Trophoblast cell (in vitro differentiated cells and primary cell): ENCODE results near the gene ZSCAN29.

ENCODE experiments used
- DNase-seq, 2 donors: peaks; one replicate each; pipeline ENCODE4 v3.0.0-alpha.2; 2016
- H2AFZ ChIP-seq: 2 replicates; pipeline ENCODE4 v1.6.1; 2013; ENCODE audit warnings: low read length, moderate library complexity, mild to moderate bottlenecking; ENCODE audit not compliant: insufficient read depth, poor library complexity
- H2AK5ac ChIP-seq: 2 replicates; pipeline ENCODE4 v1.6.1; 2013; ENCODE audit warnings: mild to moderate bottlenecking, low read length
- H2BK120ac ChIP-seq: 2 replicates; pipeline ENCODE4 v1.6.1; 2013; ENCODE audit warnings: low read length, mild to moderate bottlenecking, moderate library complexity; ENCODE audit not compliant: insufficient read depth, poor library complexity
- H2BK12ac ChIP-seq: 2 replicates; pipeline ENCODE4 v1.6.1; 2013; ENCODE audit warnings: mild to moderate bottlenecking, low read length, moderate library complexity
- H2BK5ac ChIP-seq: 2 replicates; pipeline ENCODE4 v1.6.1; 2013; ENCODE audit warnings: low read length, low read depth, moderate library complexity, mild to moderate bottlenecking; ENCODE audit not compliant: poor library complexity
- H3K14ac ChIP-seq: 2 replicates; pipeline ENCODE4 v1.6.1; 2013; ENCODE audit warnings: mild to moderate bottlenecking, low read length
- H3K18ac ChIP-seq: 2 replicates; pipeline ENCODE4 v1.6.1; 2013; ENCODE audit warnings: mild to moderate bottlenecking, low read length
- H3K23ac ChIP-seq: 2 replicates; pipeline ENCODE4 v1.6.1; 2013; ENCODE audit warnings: low read length
- H3K27ac ChIP-seq: 2 replicates; pipeline ENCODE4 v1.5.1; 2013; ENCODE audit warnings: low read depth, mild to moderate bottlenecking, inconsistent platforms, low read length, moderate library complexity
- H3K27me3 ChIP-seq: 2 replicates; pipeline ENCODE4 v1.6.1; 2013; ENCODE audit warnings: inconsistent platforms, mild to moderate bottlenecking, low read length, moderate library complexity; ENCODE audit not compliant: insufficient read depth
- H3K36me3 ChIP-seq, 2 experiments: 1 replicate in 1 of 2; 2 replicates in 1 of 2; pipeline ENCODE4 v1.6.1; 2013; ENCODE audit warnings: low read length in 2 of 2, mild to moderate bottlenecking in 2 of 2, moderate library complexity in 1 of 2; ENCODE audit not compliant: insufficient read depth in 2 of 2, control insufficient read depth in 1 of 2
- H3K4ac ChIP-seq: 2 replicates; pipeline ENCODE4 v1.6.1; 2013; ENCODE audit warnings: low read depth, mild to moderate bottlenecking, low read length, moderate library complexity
- H3K4me1 ChIP-seq, 2 experiments: 1 replicate in 1 of 2; 2 replicates in 1 of 2; pipeline ENCODE4 v1.6.1; 2013; ENCODE audit warnings: low read length in 2 of 2, mild to moderate bottlenecking in 2 of 2, moderate library complexity in 1 of 2; ENCODE audit not compliant: insufficient read depth in 2 of 2, control insufficient read depth in 1 of 2
- H3K4me2 ChIP-seq: 2 replicates; pipeline ENCODE4 v1.6.1; 2013; ENCODE audit warnings: inconsistent platforms, mild to moderate bottlenecking, low read length, moderate library complexity
- H3K4me3 ChIP-seq: 2 replicates; pipeline ENCODE4 v1.5.1; 2013; ENCODE audit warnings: mild to moderate bottlenecking, low read depth, low read length, inconsistent platforms
- H3K79me1 ChIP-seq: one replicate; pipeline ENCODE4 v1.6.1; 2013; ENCODE audit warnings: low read length
- H3K79me2 ChIP-seq: 2 replicates; pipeline ENCODE4 v1.6.1; 2013; ENCODE audit warnings: low read length, mild to moderate bottlenecking; ENCODE audit not compliant: control insufficient read depth, insufficient read depth, poor library complexity
- H3K9ac ChIP-seq: 2 replicates; pipeline ENCODE4 v1.6.1; 2013; ENCODE audit warnings: mild to moderate bottlenecking, low read length
- H3K9me3 ChIP-seq: 2 replicates; pipeline ENCODE4 v1.6.1; 2013; ENCODE audit warnings: low read depth, mild to moderate bottlenecking, control low read depth, inconsistent platforms, low read length; ENCODE audit not compliant: insufficient read depth
- H4K12ac ChIP-seq: 2 replicates; pipeline ENCODE4 v1.6.1; 2013; ENCODE audit warnings: low read depth, mild to moderate bottlenecking, low read length, moderate library complexity
- H4K8ac ChIP-seq: 2 replicates; pipeline ENCODE4 v1.6.1; 2013; ENCODE audit warnings: low read depth, mild to moderate bottlenecking, low read length, moderate library complexity
- H4K91ac ChIP-seq: one replicate; pipeline ENCODE4 v1.6.1; 2013; ENCODE audit warnings: low read depth, mild to moderate bottlenecking, low read length, moderate library complexity
- whole genome bisulfite sequencing: extraction: QIAGEN DNeasy Blood & Tissue Kit; methylation state at CpG from one replicate; pipeline ENCODE4 v1.1.7; 2013; ENCODE audit warnings: missing lambda C conversion rate; ENCODE audit not compliant: insufficient read length, insufficient coverage; ENCODE audit errors: extremely low coverage; 5-methylcytosine and 5-hydroxymethylcytosine counted together

ZSCAN29 gene

DNA sequence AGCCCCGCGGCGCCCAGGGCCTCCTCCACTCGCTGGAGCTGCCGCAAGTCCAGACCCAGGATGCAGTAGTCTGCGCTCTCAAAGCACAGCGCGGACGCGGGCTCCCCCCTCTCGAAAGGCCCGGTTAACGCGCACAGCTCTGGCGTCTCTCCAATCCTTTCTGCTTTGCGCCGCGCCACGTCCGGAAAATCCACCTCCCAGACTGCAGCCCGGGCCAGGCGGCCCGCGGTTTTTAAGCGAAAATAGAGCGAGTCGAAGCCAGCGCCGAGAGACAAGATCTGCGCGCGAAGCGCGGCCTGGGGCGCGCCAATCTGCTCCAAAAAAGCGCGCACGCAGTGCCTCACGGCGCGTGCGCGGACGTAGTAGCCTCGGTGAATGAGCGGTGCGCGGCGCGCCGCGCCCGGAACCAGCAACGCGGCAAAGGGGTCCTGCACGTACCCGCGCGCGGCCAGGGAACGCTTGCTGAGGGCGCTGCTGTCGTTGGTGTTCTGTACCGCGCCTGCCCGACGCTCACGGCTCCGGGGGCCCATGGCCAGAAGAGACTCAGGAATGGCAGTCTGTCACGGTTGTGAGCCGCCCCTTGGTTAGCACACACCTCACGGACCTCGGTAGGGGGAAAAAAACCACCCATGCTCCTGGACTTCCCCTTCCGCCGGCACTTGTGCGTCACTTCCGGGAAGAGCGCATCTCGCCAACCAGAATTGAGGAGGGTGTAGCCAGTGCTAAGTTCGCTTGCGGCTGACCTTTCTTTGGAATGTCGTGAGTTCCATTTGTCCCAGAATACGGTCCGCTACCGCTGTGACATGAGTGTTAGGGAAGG is 40.7 kb downstream of the ZSCAN29 start, which contains the start of gene LCMT2:
Gene LCMT2, minus strand, starts transcription at position 614 of the 820 bp plus-strand sequence. Its CDS starts 84 bp downstream, at position 530.
- no peaks in the 10 kb centered on the region for H3K36me3 ChIP-seq
- H3K27me3 ChIP-seq, result no peaks in the 10 kb centered on the region
- H3K4ac ChIP-seq, result peak within 1 kb of the TSS; percentile 91
- H2BK12ac ChIP-seq, result no peak within 1 kb of the TSS
- peak within 1 kb of the TSS; percentile 85 for H2BK5ac ChIP-seq
- peaks cover 9% of the 10 kb centered on the region for H3K79me2 ChIP-seq
- H3K23ac ChIP-seq, result no peak within 1 kb of the TSS
- H3K79me1 ChIP-seq, result peaks cover 12% of the 10 kb centered on the region
- H3K18ac ChIP-seq, result peak within 1 kb of the TSS; percentile 97
- H4K8ac ChIP-seq, result peak within 1 kb of the TSS; percentile 98
- peak within 1 kb of the TSS; percentile 87 for H2BK120ac ChIP-seq
- no peaks in the 10 kb centered on the region for H3K9me3 ChIP-seq
- H3K14ac ChIP-seq, result peak within 1 kb of the TSS; percentile 94
- H3K4me3 ChIP-seq, result peak within 1 kb of the TSS; percentile 91
- H4K12ac ChIP-seq, result peak within 1 kb of the TSS; percentile 95
- H3K4me2 ChIP-seq, result peak within 1 kb of the TSS; percentile 87
- H4K91ac ChIP-seq, result peak within 1 kb of the TSS; percentile 94
- WGBS, result no CpG with 5 or more reads among the region's 86 CpGs
- H2AK5ac ChIP-seq, result peak within 1 kb of the TSS; percentile 78
- peak within 1 kb of the TSS; percentile 86 for H3K9ac ChIP-seq
- H3K27ac ChIP-seq, result peak within 1 kb of the TSS; percentile 93
- H2AFZ ChIP-seq, result peak within 1 kb of the TSS; percentile 89
- DNase-seq, result peak; percentile 95 to 98
- H3K4me1 ChIP-seq, result peaks cover 8 to 9% of the 10 kb centered on the region in 2 experiments

- peak overlapping the region; percentile 87 for H3K4me2 ChIP-seq
- H2AFZ ChIP-seq, result peak overlapping the region; percentile 89
- peaks cover 8 to 9% of the 10 kb centered on the region in 2 experiments for H3K4me1 ChIP-seq
- WGBS, result no CpG with 5 or more reads among the region's 38 CpGs
- peak overlapping the region; percentile 94 for H4K91ac ChIP-seq
- H3K79me2 ChIP-seq, result peaks cover 9% of the 10 kb centered on the region
- no peak overlapping the region for H2BK12ac ChIP-seq
- H3K9ac ChIP-seq, result peak overlapping the region; percentile 86
- H2AK5ac ChIP-seq, result peak overlapping the region; percentile 78
- H3K23ac ChIP-seq, result no peak overlapping the region
- no peaks in the 10 kb centered on the region for H3K9me3 ChIP-seq
- H3K36me3 ChIP-seq, result no peaks in the 10 kb centered on the region
- H3K14ac ChIP-seq, result peak overlapping the region; percentile 94
- H3K4me3 ChIP-seq, result peak overlapping the region; percentile 91
- peak overlapping the region; percentile 93 for H3K27ac ChIP-seq
- peaks cover 12% of the 10 kb centered on the region for H3K79me1 ChIP-seq
- peak overlapping the region; percentile 89 for H4K12ac ChIP-seq
- peak overlapping the region; percentile 85 for H2BK5ac ChIP-seq
- DNase-seq, result peak; percentile 63 to 64
- peak overlapping the region; percentile 70 for H2BK120ac ChIP-seq
- H3K27me3 ChIP-seq, result no peaks in the 10 kb centered on the region
- peak overlapping the region; percentile 98 for H4K8ac ChIP-seq
- H3K4ac ChIP-seq, result peak overlapping the region; percentile 91
- peak overlapping the region; percentile 97 for H3K18ac ChIP-seq
Observed at GRCh38 chr15:43329217-43329959, 41.5 kb downstream of the ZSCAN29 start.

DNA sequence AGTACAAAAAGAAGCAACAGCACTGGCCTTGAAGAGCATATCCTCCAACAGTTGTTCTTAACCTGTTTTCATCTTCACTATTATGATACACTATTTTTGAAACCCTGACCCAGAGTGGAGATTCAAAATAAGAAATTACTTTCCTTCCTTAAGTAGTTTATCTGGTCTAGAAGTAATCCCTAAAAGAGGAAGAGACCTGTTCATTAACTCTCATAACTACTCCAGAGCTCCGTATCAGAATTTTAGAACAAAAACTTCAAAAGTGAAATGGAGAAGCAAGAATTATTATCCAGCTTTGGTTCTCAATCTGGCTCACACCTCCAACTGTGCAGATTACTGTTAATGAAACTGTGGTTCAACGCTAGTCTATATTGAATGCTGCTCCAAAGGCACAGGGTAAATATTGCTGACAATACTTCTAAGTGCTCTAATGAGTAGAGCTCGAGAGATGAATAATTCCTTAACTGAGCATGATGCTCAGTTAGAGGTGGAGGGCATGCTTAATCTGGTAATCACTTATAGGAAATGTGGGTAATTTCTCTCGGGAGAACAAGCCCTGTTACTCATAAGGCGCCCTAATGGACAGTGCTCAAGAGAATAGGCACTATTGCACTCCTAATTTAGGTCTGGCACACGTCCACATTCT is 45.7 kb downstream of the ZSCAN29 start:
- H3K36me3 ChIP-seq, result no peaks in the 10 kb centered on the region

More for the DNA sequence above, 45.7 kb downstream of the ZSCAN29 start:
- Histone ChIP-seq H2BK120ac (no peak overlapping the region), H4K8ac (no peak overlapping the region), H3K14ac (no peak overlapping the region), H3K4me2 (no peak overlapping the region), H3K4me3 (no peak overlapping the region), H3K79me2 (peaks cover 7% of the 10 kb centered on the region), H3K4me1 (peaks cover 8% of the 10 kb centered on the region in 2 experiments), H3K27me3 (no peaks in the 10 kb centered on the region), H2AK5ac (no peak overlapping the region), H2AFZ (no peak overlapping the region), H2BK5ac (no peak overlapping the region), H2BK12ac (no peak overlapping the region), H3K4ac (no peak overlapping the region), H4K12ac (no peak overlapping the region), H3K9me3 (no peaks in the 10 kb centered on the region), H3K27ac (no peak overlapping the region), H3K23ac (no peak overlapping the region), H4K91ac (no peak overlapping the region), H3K79me1 (peaks cover 7% of the 10 kb centered on the region), H3K9ac (no peak overlapping the region), H3K18ac (no peak overlapping the region)
- DNase-seq, result no peak
- no CpG with 5 or more reads among the region's 6 CpGs for WGBS
